GM19099 (cell line): ENCODE measurements around the gene ADGRE2.

Source experiments
- POLR2A ChIP-seq: IDR thresholded peaks from 3 replicates; pipeline ENCODE4 v1.6.1; 2011; ENCODE audit warnings: low read depth; ENCODE audit not compliant: insufficient read length; ENCODE audit errors: extremely low read depth

Gene ADGRE2

DNA sequence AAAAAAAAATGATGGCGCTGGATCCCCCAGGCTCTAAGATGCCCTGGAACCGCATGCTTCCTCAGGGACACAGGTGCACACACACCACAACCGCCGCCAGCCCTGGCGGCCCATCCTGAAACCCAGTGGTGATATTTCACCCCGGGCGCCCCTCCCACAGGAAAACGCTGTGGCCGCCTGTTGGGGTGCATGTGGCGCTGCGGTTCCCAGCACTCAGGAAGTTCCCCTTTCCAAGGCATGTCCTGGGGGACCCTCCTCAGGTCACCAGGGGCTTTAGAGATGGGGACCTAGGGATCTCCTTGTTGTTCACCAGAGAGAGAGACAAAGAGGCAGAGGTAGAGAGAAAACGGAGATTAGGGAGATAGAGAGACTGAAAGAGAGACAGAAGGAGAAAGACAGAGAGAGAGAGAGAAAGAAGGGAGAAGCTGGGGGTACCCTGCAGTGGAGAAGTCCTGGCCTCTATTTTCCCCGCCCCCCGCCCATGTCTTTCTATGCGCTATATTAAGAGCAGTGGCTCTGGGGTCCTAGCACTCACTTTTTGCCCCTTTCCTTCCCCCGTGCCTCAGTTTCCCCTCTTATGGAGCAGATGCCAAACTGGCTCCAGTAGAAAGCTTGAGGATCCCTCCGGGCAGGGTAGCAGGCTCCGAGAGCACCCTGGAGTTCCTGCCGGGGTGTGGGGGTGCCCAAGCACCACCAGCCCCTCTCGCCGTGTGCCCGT lies 2.3 kb downstream of the ADGRE2 start:
- TF ChIP-seq POLR2A: no peak

DNA sequence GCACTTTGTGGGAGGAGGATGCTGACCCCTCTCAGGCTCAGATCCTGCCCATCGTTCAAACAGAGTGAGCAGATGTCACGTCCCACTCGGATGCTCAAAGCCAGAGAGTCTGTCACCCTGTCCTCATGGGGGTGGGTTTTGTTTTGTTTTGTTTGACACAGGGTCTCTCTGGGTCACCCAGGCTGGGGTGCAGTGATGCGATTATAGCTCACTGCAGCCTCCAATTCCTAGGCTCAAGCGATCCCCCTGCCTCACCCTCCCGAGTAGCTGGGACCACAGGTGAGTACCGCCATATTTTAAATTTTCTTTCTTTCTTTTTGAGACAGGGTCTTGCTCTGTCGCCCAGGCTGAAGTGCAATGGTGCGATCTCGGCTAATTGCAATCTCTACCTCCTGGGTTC lies 4.0 kb downstream of the ADGRE2 start:
- no peak for TF ChIP-seq POLR2A

DNA sequence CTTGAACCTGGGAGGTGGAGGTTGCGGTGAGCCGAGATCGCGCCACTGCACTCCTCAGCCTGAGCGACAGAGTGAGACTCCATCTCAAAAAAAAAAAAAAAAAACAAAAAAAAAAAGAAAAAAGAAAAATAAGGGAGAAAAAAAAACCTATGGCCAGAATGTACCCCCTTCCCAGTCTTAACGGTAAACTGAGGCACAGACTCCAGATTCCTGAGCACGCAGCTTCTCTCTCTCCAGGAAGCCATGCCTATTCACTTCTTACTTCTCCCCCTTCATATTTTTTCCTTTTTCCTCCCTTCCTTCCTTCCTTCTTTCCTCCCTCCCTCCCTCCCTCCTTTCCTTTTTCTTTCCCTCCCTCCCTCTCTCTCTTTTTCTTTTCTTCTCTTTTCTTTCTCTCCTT lies 5.4 kb downstream of the ADGRE2 start:
- TF ChIP-seq POLR2A: no peak

DNA sequence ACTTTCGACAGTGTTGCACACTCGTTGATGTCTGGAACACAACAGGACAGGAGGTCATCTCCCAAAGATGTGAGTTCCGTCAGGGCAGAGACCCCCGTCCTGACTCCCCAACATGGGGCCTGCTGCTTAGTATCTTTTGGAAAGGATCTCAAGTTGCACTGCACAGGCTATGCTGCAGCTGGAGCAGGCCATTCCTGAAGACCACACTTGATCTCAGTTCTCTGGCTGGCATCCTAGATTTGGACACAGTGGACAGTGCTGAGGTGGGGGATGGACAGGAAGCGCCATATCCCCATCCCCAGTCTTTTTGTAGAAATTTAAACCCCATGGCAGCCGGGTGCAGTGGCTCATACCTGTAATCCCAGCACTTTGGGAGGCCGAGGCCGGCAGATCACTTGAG lies 5.9 kb downstream of the ADGRE2 start:
- no peak for TF ChIP-seq POLR2A

DNA sequence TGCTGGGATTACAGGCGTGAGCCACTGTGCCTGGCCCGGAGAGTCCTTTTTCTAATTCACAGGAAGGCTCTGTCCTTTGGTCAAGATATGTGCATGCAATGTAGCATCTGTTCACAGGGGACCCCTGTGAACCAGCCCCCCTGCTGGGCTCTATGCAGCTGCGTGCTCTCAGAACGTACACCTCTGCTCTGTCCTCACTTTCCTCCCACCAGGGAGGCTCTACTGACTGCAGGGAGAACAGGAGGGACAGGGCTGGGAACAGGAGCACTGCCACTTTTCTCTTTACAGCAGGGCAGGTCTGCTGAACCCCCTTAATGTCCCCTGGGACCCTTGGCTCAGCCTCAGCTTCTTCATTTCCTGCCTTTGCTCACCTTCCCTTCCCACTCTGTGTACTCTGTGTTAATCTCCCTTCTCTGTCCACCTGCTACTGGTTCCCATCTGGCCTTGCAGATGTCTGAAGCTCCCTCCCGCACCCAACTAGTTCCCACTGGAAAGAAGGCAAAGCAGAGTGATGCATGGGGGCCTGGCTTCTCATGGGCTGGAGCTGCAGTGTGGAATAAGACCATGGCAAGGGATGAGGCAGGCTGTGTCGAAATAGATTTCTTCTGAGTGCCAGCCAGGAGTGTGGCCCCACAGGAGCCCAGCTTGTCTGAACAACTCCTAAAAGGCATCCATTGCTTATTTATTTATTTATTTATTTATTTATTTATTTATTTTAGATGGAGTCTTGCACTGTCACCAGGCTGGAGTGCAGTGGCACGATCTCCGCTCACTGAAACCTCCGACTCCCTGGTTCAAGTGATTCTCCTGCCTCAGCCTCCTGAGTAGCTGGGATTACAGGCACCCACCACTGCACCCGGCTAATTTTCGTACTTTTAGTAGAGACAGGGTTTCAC lies 7.2 kb downstream of the ADGRE2 start:
- TF ChIP-seq POLR2A: no peak

DNA sequence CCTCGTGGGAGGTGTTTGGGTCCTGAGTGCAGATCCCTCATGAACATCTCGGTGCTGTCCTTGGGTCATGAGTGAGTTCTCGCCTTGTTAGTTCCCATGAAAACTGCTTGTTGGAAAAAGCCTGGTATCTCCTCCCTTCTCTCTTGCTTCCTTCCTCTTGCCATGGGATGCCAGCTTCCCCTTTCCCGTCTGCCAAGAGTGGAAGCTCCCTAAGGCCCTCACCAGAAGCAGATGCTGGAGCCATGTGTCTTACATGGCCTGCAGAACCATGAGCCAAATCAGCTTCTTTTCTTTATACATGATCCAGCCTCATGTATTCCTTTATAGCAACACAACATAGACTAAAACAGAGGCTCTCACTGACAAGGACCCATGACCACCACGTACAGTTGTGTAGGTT lies 8.2 kb downstream of the ADGRE2 start:
- TF ChIP-seq POLR2A: no peak

DNA sequence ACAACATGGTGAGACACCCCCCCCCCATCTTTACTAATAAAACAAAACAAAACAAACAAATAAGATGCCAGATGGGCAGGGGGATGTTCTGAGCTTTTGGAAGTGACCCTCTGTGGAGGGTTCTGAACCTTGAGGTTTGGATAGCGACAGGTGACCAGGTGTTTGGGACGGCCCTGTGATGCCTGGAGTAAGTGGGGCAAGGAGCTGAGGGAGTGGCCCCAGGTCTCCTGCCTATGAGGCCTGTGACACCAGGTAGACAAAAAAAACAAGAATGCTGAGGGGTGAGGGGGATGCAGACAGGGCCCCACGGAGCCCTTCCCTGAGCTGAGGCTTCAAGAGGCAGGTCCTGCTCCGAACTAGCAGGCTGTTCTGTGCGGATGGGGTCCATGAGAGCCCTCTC lies 9.2 kb downstream of the ADGRE2 start:
- no peak for TF ChIP-seq POLR2A

DNA sequence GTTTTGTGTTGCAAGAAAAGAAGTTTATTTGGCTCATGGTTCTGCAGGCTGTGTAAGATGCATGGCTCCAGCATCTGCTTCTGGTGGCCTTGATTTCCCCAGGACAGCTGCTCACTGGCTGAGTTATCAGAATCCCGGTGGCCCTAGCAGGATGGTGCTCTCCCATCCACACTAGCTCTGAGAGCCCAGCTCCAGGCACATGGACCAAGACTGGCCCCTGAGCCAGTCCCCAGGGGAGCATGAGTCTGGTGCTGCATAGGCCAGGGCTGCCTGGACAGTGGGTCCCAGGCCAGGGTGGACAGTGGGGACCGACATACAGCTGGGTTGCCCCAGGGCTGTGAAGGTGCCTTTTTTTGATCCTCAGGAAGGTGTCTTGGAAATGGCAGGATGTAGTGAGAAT lies 10.4 kb downstream of the ADGRE2 start:
- TF ChIP-seq POLR2A: no peak

DNA sequence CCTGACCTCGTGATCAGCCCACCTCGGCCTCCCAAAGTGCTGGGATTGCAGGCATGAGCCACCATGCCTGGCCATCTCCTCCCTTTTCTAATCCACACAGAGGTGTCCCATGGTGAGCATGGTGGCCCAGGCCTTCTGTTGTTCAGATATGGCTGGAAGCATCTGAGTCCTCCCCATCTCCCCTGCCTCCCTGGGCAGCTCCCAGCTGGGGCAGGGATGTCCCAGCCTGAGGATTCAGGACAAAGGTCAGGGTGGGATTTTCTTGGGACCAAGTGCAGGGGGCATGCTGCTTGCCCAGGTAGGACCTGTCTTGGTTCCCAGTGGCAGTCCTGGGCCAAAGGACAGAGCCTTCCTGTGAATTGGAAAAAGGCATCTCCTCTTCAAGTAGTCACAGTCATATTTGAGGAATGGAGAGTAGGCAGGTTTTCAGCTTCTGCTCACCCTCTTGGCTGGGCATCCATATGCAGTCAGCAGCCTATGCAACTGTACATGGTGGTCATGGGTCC lies 10.8 kb downstream of the ADGRE2 start:
- TF ChIP-seq POLR2A: no peak

DNA sequence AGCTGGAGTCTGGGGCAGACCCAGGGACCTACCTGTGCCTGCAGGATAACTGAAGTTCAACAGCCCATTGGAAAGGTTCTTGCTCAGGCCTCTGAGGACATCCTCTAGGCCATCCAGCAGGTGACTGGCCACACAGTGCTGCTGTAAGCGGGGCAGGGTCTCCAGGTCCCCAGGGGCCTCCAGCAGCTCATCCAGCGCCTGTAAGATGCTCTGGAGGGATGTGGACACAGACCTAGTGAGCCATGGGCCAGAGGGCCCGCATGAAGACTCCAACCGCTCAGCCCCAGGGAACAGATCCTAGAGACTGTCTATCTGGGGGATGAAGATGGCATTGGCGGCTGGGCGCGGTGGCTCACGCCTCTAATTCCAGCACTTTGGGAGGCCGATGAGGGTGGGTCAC lies 14.0 kb downstream of the ADGRE2 start:
- TF ChIP-seq POLR2A: no peak

DNA sequence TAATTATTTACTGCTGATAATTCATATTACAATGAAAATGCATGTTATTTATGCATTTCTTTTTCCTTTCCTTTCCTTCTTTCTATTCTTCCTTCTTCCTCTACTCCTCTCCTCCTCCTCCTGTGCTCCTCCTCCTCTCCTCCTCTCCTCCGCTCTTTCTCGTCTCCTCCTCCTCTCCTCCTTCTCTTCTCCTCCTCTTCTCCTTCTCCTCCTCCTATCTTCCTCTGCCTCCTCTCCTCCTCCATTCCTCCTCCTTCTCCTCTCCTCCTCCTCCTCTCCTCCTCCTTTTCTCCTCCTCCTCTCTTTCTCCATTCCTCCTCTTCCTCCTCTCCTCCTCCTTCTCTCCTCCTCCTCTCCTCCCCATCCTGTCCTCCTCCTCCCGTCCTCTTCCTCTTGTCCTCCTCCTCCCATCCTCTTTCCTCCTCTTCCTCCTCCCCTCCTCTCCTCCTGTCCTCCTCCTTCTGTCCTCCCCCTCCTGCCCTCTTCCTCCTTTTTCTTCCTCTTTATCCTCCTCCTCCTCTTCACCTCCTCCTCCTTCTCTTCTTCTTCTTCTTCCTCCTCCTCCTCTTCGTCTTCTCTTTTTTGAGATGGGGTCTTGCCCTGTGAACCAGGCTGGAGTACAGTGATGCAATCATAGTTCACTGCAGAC lies 14.7 kb downstream of the ADGRE2 start:
- TF ChIP-seq POLR2A: no peak

DNA sequence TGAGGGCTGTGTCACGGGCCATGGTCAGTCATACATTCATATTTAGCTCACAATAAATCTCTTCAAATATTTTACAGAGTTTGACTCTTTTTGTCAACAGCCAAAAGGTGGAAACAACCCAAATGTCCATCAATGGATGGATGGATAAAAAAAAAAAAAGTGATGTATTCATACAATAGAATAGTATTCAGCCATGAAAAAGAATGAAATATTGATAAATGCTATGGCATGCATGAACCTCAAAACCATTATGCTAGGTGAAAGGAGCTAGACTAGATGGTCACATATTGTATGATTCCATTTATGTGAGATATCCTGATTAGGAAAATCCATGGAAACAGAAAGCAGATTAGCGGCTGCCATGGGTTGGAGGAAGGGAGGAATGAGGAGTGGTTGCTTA lies 16.2 kb downstream of the ADGRE2 start:
- no peak for TF ChIP-seq POLR2A

DNA sequence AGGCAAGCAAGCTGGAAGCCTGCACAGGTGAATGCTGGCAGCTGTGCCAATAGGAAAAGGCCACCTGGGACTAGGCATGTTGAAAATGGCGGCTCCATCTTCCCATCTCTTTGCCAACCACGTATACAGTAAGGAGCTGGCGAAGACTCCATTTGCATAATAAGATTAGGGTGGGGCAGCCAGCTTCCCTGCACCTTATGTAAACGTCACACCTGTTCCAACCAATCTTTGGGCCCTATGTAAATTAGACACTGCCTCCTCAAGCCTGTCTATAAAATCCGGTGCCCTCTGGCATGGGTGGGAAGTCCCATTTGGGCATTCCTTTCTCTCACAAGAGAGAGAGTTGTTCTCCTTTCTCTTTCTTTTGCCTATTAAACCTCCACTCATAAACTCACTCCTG lies 16.8 kb downstream of the ADGRE2 start:
- TF ChIP-seq POLR2A: no peak

DNA sequence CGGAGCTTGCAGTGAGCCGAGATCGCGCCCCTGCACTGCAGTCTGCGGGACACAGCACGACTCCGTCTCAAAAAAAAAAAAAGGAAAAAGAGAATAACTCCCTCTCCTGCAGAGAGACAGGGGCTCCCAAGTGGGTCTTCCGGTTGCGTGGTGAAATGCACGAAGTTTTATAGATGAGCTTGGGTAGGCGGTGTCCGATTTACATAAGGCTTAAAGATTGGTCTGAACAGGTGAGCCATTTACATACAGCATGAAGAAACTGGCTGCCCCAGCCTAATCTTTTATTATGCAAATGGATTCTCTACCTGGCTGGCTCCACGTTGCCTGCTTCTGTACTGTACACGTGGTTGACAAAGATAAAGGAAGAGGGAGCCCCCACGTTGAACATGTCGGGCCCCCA lies 19.5 kb downstream of the ADGRE2 start:
- TF ChIP-seq POLR2A: no peak

DNA sequence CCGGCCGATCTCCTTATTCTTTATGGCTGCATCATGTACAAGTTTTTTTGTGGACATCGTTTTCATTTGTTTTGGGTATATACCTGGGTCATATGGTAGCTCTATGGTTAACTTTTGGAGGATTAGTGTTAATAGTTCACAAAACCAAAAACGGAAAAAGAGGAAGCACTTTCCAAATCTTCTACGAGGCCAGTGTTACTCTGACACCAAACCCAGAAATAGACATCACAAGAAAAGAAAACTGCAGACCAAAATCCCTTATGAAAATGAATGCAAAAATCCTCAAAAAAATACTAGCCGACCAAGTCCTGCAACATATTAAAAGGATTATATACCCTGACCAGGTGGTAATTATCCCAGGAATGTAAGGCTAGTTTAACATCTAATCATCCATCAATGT lies 29.8 kb downstream of the ADGRE2 start:
- no peak for TF ChIP-seq POLR2A
